ES-I3 (cell line): Measurements from ENCODE around the gene IQUB.
A peak's percentile ranks its signal among the peaks of the same experiment; 100 is the strongest.

Experiments used
- H3K36me3 ChIP-seq: 2 replicates; pipeline ENCODE4 v1.6.1; 2013; ENCODE audit warnings: mild to moderate bottlenecking, low read length, control low read depth, moderate library complexity; ENCODE audit not compliant: insufficient read depth
- H3K4me1 ChIP-seq: 2 replicates; pipeline ENCODE4 v1.6.1; 2013; ENCODE audit warnings: mild to moderate bottlenecking, control low read depth, low read length; ENCODE audit not compliant: insufficient read depth
- H3K9ac ChIP-seq: 2 replicates; pipeline ENCODE4 v1.6.1; 2013; ENCODE audit warnings: low read depth, mild to moderate bottlenecking, low read length, moderate library complexity
- H3K9me3 ChIP-seq: 2 replicates; pipeline ENCODE4 v1.6.1; 2013; ENCODE audit warnings: mild to moderate bottlenecking, low read length, moderate library complexity; ENCODE audit not compliant: control insufficient read depth, insufficient read depth

The IQUB gene

GRCh38 chr7:123534383-123535260 lies at the start of gene IQUB:
Gene IQUB, minus strand, starts transcription at chr7:123534595. Its CDS starts 22,255 bp downstream, at chr7:123512340.
- peaks cover 4% of the 10 kb centered on the region; the same call in 1 of the 2 replicates for H3K4me1 ChIP-seq
- no peaks in the 10 kb centered on the region for H3K36me3 ChIP-seq
- H3K9ac ChIP-seq = peak within 1 kb of the TSS; percentile 98

GRCh38 chr7:123583821-123584220 lies 49.4 kb upstream of the IQUB start:
- no peaks in the 10 kb centered on the region for H3K9me3 ChIP-seq
- H3K4me1 ChIP-seq = peaks cover 9% of the 10 kb centered on the region; the same call in 1 of the 2 replicates
- no peaks in the 10 kb centered on the region for H3K36me3 ChIP-seq
- no peak overlapping the region for H3K9ac ChIP-seq

More at GRCh38 chr7:123534383-123535260, at the start of gene IQUB:
- no peaks in the 10 kb centered on the region; the same call in 1 of the 2 replicates for H3K9me3 ChIP-seq

- H3K4me1 ChIP-seq = peaks cover 13% of the 10 kb centered on the region; the same call in 1 of the 2 replicates
- H3K9ac ChIP-seq = no peak overlapping the region
- H3K36me3 ChIP-seq = no peaks in the 10 kb centered on the region
- no peaks in the 10 kb centered on the region for H3K9me3 ChIP-seq
Observed at GRCh38 chr7:123581162-123581459, 46.7 kb upstream of the IQUB start.

GRCh38 chr7:123580406-123581161 lies 46.2 kb upstream of the IQUB start:
- H3K9me3 ChIP-seq = no peaks in the 10 kb centered on the region
- H3K4me1 ChIP-seq = peaks cover 13% of the 10 kb centered on the region; the same call in 1 of the 2 replicates
- no peaks in the 10 kb centered on the region for H3K36me3 ChIP-seq
- H3K9ac ChIP-seq = no peak overlapping the region

GRCh38 chr7:123579416-123579815 lies 45.0 kb upstream of the IQUB start:
- H3K36me3 ChIP-seq = no peaks in the 10 kb centered on the region
- peaks cover 18% of the 10 kb centered on the region for H3K4me1 ChIP-seq
- no peak overlapping the region for H3K9ac ChIP-seq
- no peaks in the 10 kb centered on the region for H3K9me3 ChIP-seq

- no peaks in the 10 kb centered on the region for H3K36me3 ChIP-seq
- no peak overlapping the region for H3K9ac ChIP-seq
- no peaks in the 10 kb centered on the region for H3K9me3 ChIP-seq
- peaks cover 26% of the 10 kb centered on the region for H3K4me1 ChIP-seq
Observed at GRCh38 chr7:123573896-123574467, 39.6 kb upstream of the IQUB start.

- Histone ChIP-seq H3K36me3 (no peaks in the 10 kb centered on the region), H3K9ac (no peak overlapping the region), H3K9me3 (no peaks in the 10 kb centered on the region), H3K4me1 (peaks cover 26% of the 10 kb centered on the region)
Observed at GRCh38 chr7:123573341-123573740, 38.9 kb upstream of the IQUB start.

GRCh38 chr7:123571684-123572083 lies 37.3 kb upstream of the IQUB start:
- Histone ChIP-seq H3K4me1 (peaks cover 26% of the 10 kb centered on the region), H3K9me3 (no peaks in the 10 kb centered on the region), H3K36me3 (no peaks in the 10 kb centered on the region), H3K9ac (no peak overlapping the region)

GRCh38 chr7:123571187-123571586 lies 36.8 kb upstream of the IQUB start:
- Histone ChIP-seq H3K9ac (no peak overlapping the region), H3K9me3 (no peaks in the 10 kb centered on the region), H3K36me3 (no peaks in the 10 kb centered on the region), H3K4me1 (peaks cover 22% of the 10 kb centered on the region)

- H3K4me1 ChIP-seq = peaks cover 22% of the 10 kb centered on the region
- no peaks in the 10 kb centered on the region for H3K9me3 ChIP-seq
- no peaks in the 10 kb centered on the region for H3K36me3 ChIP-seq
- H3K9ac ChIP-seq = no peak overlapping the region
Observed at GRCh38 chr7:123570390-123571182, 36.2 kb upstream of the IQUB start.

- no peaks in the 10 kb centered on the region for H3K9me3 ChIP-seq
- H3K36me3 ChIP-seq = no peaks in the 10 kb centered on the region
- H3K9ac ChIP-seq = no peak overlapping the region
- peaks cover 18% of the 10 kb centered on the region for H3K4me1 ChIP-seq
Observed at GRCh38 chr7:123569352-123570010, 35.1 kb upstream of the IQUB start.

GRCh38 chr7:123562121-123562520 lies 27.7 kb upstream of the IQUB start:
- H3K36me3 ChIP-seq = no peaks in the 10 kb centered on the region
- no peaks in the 10 kb centered on the region for H3K4me1 ChIP-seq
- H3K9ac ChIP-seq = no peak overlapping the region
- no peaks in the 10 kb centered on the region for H3K9me3 ChIP-seq

GRCh38 chr7:123558289-123558874 lies 24.0 kb upstream of the IQUB start:
- H3K4me1 ChIP-seq = no peaks in the 10 kb centered on the region
- no peaks in the 10 kb centered on the region; the same call in 1 of the 2 replicates for H3K36me3 ChIP-seq
- no peaks in the 10 kb centered on the region for H3K9me3 ChIP-seq
- H3K9ac ChIP-seq = peak overlapping the region; percentile 46
